ENCODE measurements around the gene ANKRD23.

DNA sequence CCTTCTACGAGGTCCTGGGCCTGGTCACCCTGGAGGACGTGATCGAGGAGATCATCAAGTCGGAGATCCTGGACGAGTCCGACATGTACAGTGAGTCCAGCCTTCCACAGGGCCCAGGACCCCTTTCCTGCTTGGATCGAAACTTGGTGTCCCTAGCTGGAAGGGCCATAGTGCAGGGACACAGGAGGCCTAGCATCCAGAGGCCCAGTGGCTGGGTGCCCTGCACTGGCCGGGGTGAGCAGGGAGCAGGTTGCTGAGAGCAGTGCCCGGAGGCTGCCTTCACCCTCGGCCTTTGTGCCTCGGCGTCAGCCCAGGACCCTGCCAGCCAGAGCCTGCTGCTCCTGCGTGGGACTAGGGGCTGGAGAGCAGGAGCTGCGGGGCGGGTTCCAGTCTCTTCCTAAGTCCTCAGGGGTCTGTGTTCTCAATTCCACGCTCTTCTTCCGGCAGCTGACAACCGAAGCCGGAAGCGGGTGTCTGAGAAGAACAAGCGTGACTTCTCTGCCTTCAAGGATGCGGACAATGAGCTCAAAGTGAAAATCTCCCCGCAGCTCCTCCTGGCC is 46.7 kb downstream of the ANKRD23 start:
- TF ChIP-seq CTCF (IDR thresholded peaks at IDR 0.05; ENCODE audit: low read depth, low read length) = no peak
- no peak for TF ChIP-seq EZH2phosphoT487 (IDR thresholded peaks at IDR 0.05; ENCODE audit: low read depth)
